Measurements from ENCODE around the gene VWA1.

GRCh38 chr1:1455366-1455884, 19.9 kb downstream of the VWA1 start:
- TF ChIP-seq CTCF (IDR thresholded peaks at IDR 0.05) (no peak), POLR2AphosphoS5 (IDR thresholded peaks at IDR 0.05) (no peak), EP300 (IDR thresholded peaks at IDR 0.05) (no peak), POLR2A (IDR thresholded peaks at IDR 0.05) (no peak)
